ENCODE results near the gene PTPRG. TPM values are rescaled to one million over a fixed set of nuclear protein-coding genes. Genes with fewer than 3 reads are reported as not detected.

PTPRG gene
- total RNA-seq, 1 donor from 2014 or later: 39.6 TPM

GRCh38 chr3:62287392-62287927, 726.1 kb downstream of the PTPRG start:
- no peaks in the 10 kb centered on the region for H3K9me3 Mint-ChIP-seq (ENCODE audit: unreplicated experiment)
- Histone ChIP-seq H3K27ac (ENCODE audit: low read depth, low read length) (no peak overlapping the region), H3K4me3 (ENCODE audit: insufficient read depth, low read depth, low read length) (no peak overlapping the region), H4K20me1 (ENCODE audit: insufficient read depth, low read length) (no peaks in the 10 kb centered on the region), H3K9me3 (ENCODE audit: insufficient read depth, low read depth, low read length) (no peaks in the 10 kb centered on the region), H3K27me3 (ENCODE audit: insufficient read depth, low read length) (no peaks in the 10 kb centered on the region), H3K4me1 (ENCODE audit: insufficient read depth, low read length) (no peaks in the 10 kb centered on the region), H3K4me2 (ENCODE audit: low read length) (no peak overlapping the region), H3K79me2 (ENCODE audit: insufficient read depth, low read length) (no peaks in the 10 kb centered on the region), H3K36me3 (ENCODE audit: insufficient read depth, low read length) (no peaks in the 10 kb centered on the region), H3K9ac (ENCODE audit: low read length) (no peak overlapping the region), H2AFZ (ENCODE audit: low read depth, low read length) (no peak overlapping the region)
- TF ChIP-seq CTCF (IDR thresholded peaks at IDR 0.05; ENCODE audit: insufficient read depth, low read depth, low read length) (no peak), EZH2 (IDR thresholded peaks at IDR 0.05; ENCODE audit: insufficient read depth, low read length) (no peak)
- H3K27me3 Mint-ChIP-seq (ENCODE audit: low read depth, unreplicated experiment): no peaks in the 10 kb centered on the region
- H3K4me3 Mint-ChIP-seq (ENCODE audit: unreplicated experiment): no peak overlapping the region
- no peaks in the 10 kb centered on the region for H3K4me1 Mint-ChIP-seq (ENCODE audit: low read depth, unreplicated experiment)
- H3K36me3 Mint-ChIP-seq (ENCODE audit: low read depth, unreplicated experiment): no peaks in the 10 kb centered on the region
- no peak overlapping the region for H3K27ac Mint-ChIP-seq (ENCODE audit: unreplicated experiment)
- DNase-seq (ENCODE audit: low read depth) (no peak), FAIRE-seq (no peak)

- H3K9me3 ChIP-seq (ENCODE audit: insufficient read depth, low read depth, low read length): no peaks in the 10 kb centered on the region
- H3K36me3 ChIP-seq (ENCODE audit: insufficient read depth, low read length): no peaks in the 10 kb centered on the region
- no peak overlapping the region for H3K9ac ChIP-seq (ENCODE audit: low read length)
- H3K4me3 Mint-ChIP-seq (ENCODE audit: unreplicated experiment): no peak overlapping the region
- H3K27ac ChIP-seq (ENCODE audit: low read depth, low read length): no peak overlapping the region
- no peaks in the 10 kb centered on the region for H3K4me1 Mint-ChIP-seq (ENCODE audit: low read depth, unreplicated experiment)
- no peaks in the 10 kb centered on the region for H4K20me1 ChIP-seq (ENCODE audit: insufficient read depth, low read length)
- H3K27me3 Mint-ChIP-seq (ENCODE audit: low read depth, unreplicated experiment): no peaks in the 10 kb centered on the region
- no peaks in the 10 kb centered on the region for H3K27me3 ChIP-seq (ENCODE audit: insufficient read depth, low read length)
- no peaks in the 10 kb centered on the region for H3K79me2 ChIP-seq (ENCODE audit: insufficient read depth, low read length)
- H3K4me3 ChIP-seq (ENCODE audit: insufficient read depth, low read depth, low read length): no peak overlapping the region
- H2AFZ ChIP-seq (ENCODE audit: low read depth, low read length): no peak overlapping the region
- no peak for TF ChIP-seq EZH2 (IDR thresholded peaks at IDR 0.05; ENCODE audit: insufficient read depth, low read length)
- no peak for TF ChIP-seq CTCF (IDR thresholded peaks at IDR 0.05; ENCODE audit: insufficient read depth, low read depth, low read length)
- no peaks in the 10 kb centered on the region for H3K36me3 Mint-ChIP-seq (ENCODE audit: low read depth, unreplicated experiment)
- no peaks in the 10 kb centered on the region for H3K4me1 ChIP-seq (ENCODE audit: insufficient read depth, low read length)
- no peak overlapping the region for H3K27ac Mint-ChIP-seq (ENCODE audit: unreplicated experiment)
- DNase-seq (ENCODE audit: low read depth) (no peak), FAIRE-seq (no peak)
- H3K9me3 Mint-ChIP-seq (ENCODE audit: unreplicated experiment): no peaks in the 10 kb centered on the region
- H3K4me2 ChIP-seq (ENCODE audit: low read length): no peak overlapping the region
Observed at GRCh38 chr3:62289922-62290321, 728.6 kb downstream of the PTPRG start.

GRCh38 chr3:62293051-62293780, 731.8 kb downstream of the PTPRG start:
- Mint-ChIP-seq H3K4me1 (ENCODE audit: low read depth, unreplicated experiment) (no peaks in the 10 kb centered on the region), H3K27me3 (ENCODE audit: low read depth, unreplicated experiment) (no peaks in the 10 kb centered on the region), H3K4me3 (ENCODE audit: unreplicated experiment) (no peak overlapping the region), H3K9me3 (ENCODE audit: unreplicated experiment) (no peaks in the 10 kb centered on the region), H3K36me3 (ENCODE audit: low read depth, unreplicated experiment) (no peaks in the 10 kb centered on the region), H3K27ac (ENCODE audit: unreplicated experiment) (no peak overlapping the region)
- no peak overlapping the region for H2AFZ ChIP-seq (ENCODE audit: low read depth, low read length)
- no peak overlapping the region for H3K9ac ChIP-seq (ENCODE audit: low read length)
- H3K27ac ChIP-seq (ENCODE audit: low read depth, low read length): no peak overlapping the region
- no peak overlapping the region for H3K4me2 ChIP-seq (ENCODE audit: low read length)
- DNase-seq (ENCODE audit: low read depth) (no peak), FAIRE-seq (no peak)
- TF ChIP-seq EZH2 (IDR thresholded peaks at IDR 0.05; ENCODE audit: insufficient read depth, low read length): no peak
- TF ChIP-seq CTCF (IDR thresholded peaks at IDR 0.05; ENCODE audit: insufficient read depth, low read depth, low read length): no peak
- H3K9me3 ChIP-seq (ENCODE audit: insufficient read depth, low read depth, low read length): no peaks in the 10 kb centered on the region
- H3K4me3 ChIP-seq (ENCODE audit: insufficient read depth, low read depth, low read length): no peak overlapping the region
- no peaks in the 10 kb centered on the region for H3K79me2 ChIP-seq (ENCODE audit: insufficient read depth, low read length)
- no peaks in the 10 kb centered on the region for H3K27me3 ChIP-seq (ENCODE audit: insufficient read depth, low read length)
- no peaks in the 10 kb centered on the region for H3K36me3 ChIP-seq (ENCODE audit: insufficient read depth, low read length)
- H3K4me1 ChIP-seq (ENCODE audit: insufficient read depth, low read length): no peaks in the 10 kb centered on the region
- no peaks in the 10 kb centered on the region for H4K20me1 ChIP-seq (ENCODE audit: insufficient read depth, low read length)
